ENCODE results near the gene MMS19. TPM values are rescaled to one million over a fixed set of nuclear protein-coding genes. Genes with fewer than 3 reads are reported as not detected.

Gene MMS19
- total RNA-seq, 1 donor from 2014 or later: 85.2 TPM

DNA sequence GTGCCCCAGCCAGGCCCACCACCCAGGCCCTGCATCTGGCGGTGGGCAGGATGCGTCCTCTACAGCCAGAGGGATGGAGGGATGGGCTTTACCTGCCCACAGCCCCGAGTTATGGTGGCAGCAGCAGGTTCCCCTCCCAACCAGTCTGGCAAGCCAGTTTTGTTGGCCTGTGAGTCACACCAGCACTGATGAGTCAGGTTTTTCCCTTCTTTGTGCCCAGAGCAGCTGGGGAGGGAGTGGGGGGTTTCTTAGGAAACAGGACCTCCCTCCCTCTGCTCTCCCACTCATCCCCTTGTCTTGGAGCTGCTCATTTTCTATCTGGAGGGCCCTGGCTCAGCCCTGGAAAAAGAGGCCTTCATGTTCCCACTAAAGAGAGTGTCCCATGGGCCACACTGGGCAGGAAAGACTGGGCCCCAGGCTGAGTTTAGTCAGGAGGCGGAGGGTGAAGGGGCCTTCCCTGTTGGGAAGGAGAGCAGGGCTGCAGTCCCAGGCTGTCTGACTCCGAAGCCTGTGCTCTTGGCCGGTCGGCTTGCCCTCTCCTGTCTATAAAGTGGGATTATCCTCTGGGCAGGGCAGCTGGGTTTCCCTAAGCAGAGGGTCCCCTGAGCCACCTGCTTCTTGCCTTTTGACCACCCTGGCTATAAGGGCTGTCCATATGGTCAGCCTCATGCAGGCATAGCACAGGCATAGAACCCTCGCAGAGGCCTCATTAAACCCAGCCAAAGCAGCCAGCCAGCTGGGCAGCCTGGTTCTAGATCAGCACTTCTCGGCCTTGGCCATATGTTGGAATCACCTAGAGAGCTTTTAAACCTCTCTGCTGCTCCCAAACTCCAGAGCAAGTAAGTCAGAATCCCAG is 44.2 kb upstream of the MMS19 start:
- DNase-seq (ENCODE audit: low read depth): peak; percentile 93
- Histone ChIP-seq H3K27me3 (ENCODE audit: control insufficient read depth, insufficient read depth, low read length) (no peaks in the 10 kb centered on the region), H3K4me3 (ENCODE audit: low read depth, low read length) (no peak overlapping the region), H3K36me3 (ENCODE audit: control insufficient read depth, insufficient read depth, low read length) (no peaks in the 10 kb centered on the region)
- TF ChIP-seq, protein P1, sequence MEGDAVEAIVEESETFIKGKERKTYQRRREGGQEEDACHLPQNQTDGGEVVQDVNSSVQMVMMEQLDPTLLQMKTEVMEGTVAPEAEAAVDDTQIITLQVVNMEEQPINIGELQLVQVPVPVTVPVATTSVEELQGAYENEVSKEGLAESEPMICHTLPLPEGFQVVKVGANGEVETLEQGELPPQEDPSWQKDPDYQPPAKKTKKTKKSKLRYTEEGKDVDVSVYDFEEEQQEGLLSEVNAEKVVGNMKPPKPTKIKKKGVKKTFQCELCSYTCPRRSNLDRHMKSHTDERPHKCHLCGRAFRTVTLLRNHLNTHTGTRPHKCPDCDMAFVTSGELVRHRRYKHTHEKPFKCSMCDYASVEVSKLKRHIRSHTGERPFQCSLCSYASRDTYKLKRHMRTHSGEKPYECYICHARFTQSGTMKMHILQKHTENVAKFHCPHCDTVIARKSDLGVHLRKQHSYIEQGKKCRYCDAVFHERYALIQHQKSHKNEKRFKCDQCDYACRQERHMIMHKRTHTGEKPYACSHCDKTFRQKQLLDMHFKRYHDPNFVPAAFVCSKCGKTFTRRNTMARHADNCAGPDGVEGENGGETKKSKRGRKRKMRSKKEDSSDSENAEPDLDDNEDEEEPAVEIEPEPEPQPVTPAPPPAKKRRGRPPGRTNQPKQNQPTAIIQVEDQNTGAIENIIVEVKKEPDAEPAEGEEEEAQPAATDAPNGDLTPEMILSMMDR (IDR thresholded peaks at IDR 0.05; ENCODE audit: insufficient read depth, low read length, poor library complexity, severe bottlenecking): no peak

DNA sequence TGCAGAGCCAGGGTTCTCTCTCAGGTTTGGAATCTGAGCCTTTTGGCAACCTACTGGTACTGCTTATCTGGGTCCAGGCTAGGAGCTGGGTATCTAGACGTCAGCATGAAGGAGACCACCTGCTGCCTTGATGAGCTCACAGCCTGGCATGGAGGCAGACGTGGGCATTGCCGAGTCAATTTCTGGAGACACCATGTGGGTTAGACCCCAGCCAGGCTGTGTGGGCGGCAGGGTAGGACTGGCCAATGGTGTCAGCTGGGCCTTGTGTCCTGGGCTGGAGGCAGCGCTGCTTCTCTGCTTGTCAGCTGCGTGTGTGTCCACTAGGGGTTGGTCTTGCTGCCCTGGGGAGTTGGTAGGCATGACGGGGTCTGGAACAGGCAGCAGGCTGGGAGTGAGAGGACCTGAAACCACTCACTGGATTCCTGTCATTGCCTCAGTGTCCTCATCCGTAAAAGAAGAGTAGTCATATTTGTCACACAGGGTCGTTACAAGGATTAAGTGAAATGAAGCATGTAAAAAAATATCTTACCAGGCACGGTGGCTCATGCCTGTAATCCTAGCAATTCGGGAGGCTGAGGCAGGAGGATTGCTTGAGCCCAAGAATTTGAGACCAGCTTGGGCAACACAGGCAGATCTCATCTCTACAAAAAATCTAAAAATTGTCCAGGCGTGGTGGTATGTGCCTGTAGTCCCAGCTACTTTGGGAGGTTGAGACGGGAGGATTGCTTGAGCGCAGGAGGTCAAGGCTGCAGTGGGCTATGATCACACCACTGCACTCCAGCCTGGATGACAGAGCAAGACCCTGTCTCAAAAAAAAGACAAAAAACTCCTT is 42.7 kb upstream of the MMS19 start:
- TF ChIP-seq, protein P1 (IDR thresholded peaks at IDR 0.05; ENCODE audit: insufficient read depth, low read length, poor library complexity, severe bottlenecking): peak; percentile 7
- no peak for DNase-seq (ENCODE audit: low read depth)
- Histone ChIP-seq H3K4me3 (ENCODE audit: low read depth, low read length) (no peak overlapping the region), H3K27me3 (ENCODE audit: control insufficient read depth, insufficient read depth, low read length) (no peaks in the 10 kb centered on the region), H3K36me3 (ENCODE audit: control insufficient read depth, insufficient read depth, low read length) (no peaks in the 10 kb centered on the region)

DNA sequence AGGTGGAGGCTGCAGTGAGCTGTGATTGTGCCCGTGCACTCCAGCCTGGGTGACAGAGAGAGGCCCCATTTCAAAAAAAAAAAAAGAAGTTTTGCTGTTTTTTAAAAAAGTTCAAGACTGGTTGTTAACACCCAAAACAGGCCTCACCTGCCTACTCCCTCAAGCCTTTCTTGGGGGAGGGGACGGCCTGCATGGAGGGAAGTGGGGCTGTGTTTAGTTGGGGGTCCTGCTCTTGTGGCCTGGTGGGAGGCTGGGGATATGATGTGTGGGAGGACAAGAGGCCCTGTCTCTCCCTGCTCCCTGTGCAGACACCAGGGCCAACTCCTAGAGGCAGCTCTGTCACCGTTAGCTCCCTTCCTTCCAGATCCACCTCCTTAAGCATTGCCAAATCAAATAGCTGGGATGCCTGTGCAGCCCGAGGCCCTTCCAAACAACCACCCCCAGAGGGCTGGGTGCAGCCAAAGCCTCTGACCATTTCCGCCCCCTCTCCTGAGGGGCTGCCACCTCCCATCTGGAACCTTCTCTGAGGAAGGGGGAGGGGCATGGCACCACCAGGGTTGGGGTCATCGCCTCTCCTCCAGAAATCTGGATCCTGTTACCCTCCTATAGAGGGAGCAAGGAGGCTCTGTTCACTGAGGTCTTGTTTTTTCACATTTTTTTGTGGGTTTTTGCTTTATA is 41.4 kb upstream of the MMS19 start:
- DNase-seq (ENCODE audit: low read depth): no peak
- TF ChIP-seq, protein P1 (IDR thresholded peaks at IDR 0.05; ENCODE audit: insufficient read depth, low read length, poor library complexity, severe bottlenecking): peak; percentile 27
- no peak overlapping the region for H3K4me3 ChIP-seq (ENCODE audit: low read depth, low read length)

DNA sequence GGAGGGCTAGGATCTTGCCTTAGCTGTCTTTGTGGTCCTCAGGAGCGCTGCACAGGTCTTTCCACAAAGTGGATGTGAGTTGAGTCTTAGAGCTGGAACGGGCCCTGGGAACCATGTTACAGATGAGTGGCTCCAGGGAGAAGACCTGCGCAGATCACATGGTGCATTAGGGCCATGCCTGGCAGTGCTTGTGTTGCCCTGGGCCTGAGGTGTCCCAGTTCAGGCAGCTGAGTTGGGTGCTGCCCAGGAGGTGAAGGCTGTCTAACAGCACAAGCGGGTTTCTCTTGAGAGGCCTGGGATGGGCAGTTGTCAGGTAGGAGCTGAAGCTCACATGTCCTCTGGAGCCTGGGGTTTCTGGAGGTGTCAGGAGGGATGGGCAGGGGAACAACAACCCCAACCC is 40.6 kb upstream of the MMS19 start:
- H3K27me3 ChIP-seq (ENCODE audit: control insufficient read depth, insufficient read depth, low read length): no peaks in the 10 kb centered on the region
- no peak for DNase-seq (ENCODE audit: low read depth)
- no peaks in the 10 kb centered on the region for H3K36me3 ChIP-seq (ENCODE audit: control insufficient read depth, insufficient read depth, low read length)
- TF ChIP-seq, protein P1 (IDR thresholded peaks at IDR 0.05; ENCODE audit: insufficient read depth, low read length, poor library complexity, severe bottlenecking): no peak
- H3K4me3 ChIP-seq (ENCODE audit: low read depth, low read length): no peak overlapping the region

More for the DNA sequence above, 41.4 kb upstream of the MMS19 start:
- Histone ChIP-seq H3K27me3 (ENCODE audit: control insufficient read depth, insufficient read depth, low read length) (no peaks in the 10 kb centered on the region), H3K36me3 (ENCODE audit: control insufficient read depth, insufficient read depth, low read length) (no peaks in the 10 kb centered on the region)

DNA sequence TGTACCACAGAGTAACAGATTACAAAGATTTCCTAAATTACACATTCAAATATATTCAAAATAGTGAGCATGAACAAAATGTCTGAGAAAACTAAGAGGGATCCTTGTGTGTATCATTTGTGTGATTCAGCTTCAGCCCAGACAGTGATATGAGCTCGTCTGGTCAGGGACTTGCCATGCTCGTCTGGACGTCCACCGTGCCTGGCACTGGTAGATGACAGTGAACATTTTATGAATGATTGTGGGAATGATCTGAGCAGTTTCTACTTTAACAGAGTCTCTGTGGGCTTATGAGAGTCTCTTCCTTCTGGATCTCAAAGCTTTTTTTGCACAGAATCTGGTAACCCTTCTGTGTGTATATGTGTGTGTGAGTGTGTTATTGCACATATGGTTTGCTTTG is 40.2 kb upstream of the MMS19 start:
- Histone ChIP-seq H3K4me3 (ENCODE audit: low read depth, low read length) (no peak overlapping the region), H3K36me3 (ENCODE audit: control insufficient read depth, insufficient read depth, low read length) (no peaks in the 10 kb centered on the region), H3K27me3 (ENCODE audit: control insufficient read depth, insufficient read depth, low read length) (no peaks in the 10 kb centered on the region)
- DNase-seq (ENCODE audit: low read depth): no peak
- TF ChIP-seq, protein P1 (IDR thresholded peaks at IDR 0.05; ENCODE audit: insufficient read depth, low read length, poor library complexity, severe bottlenecking): no peak
